Sciatic nerve (tissue), 2 donors: ENCODE measurements around the gene STAM2. TPM values are rescaled to one million over a fixed set of nuclear protein-coding genes. Genes with fewer than 3 reads are reported as not detected.
"Not testable (repeated sequence)": the region's sequence is repeated elsewhere in the genome, so short reads cannot be mapped to it uniquely, and the experiment has no call there.

Source experiments
- ATAC-seq: fragments of 200-7000 bp; cut with Tn5 transposase; one replicate; pipeline ENCODE4 v1.9.1; 2020; ENCODE audit warnings: mild to moderate bottlenecking, moderate library complexity
- DNase-seq: peaks from one replicate; pipeline ENCODE4 v3.0.0-alpha.2; 2020; ENCODE audit warnings: low spot score
- intact Hi-C: fragments of 100-400 bp; cut with DNase I; formaldehyde crosslinking; loops from one replicate; pipeline ENCODE4 v1.14.2; 2022
- total RNA-seq: library from RNA; stranded (reverse); fragmentation: NEBNext Ultra II Directional; extraction: Animal tissue kit (Norgen Biotek cat#: 25700); gene quantifications from one replicate; pipeline ENCODE4 v1.2.1, GENCODE V29; 2021
- donor health status: DM: no; HTN: no; CAD: no.
- donor health status: DM: no; HTN: no; CAD: no.

The STAM2 gene
- total RNA-seq, 1 donor from 2014 or later: 42.1 TPM

DNA sequence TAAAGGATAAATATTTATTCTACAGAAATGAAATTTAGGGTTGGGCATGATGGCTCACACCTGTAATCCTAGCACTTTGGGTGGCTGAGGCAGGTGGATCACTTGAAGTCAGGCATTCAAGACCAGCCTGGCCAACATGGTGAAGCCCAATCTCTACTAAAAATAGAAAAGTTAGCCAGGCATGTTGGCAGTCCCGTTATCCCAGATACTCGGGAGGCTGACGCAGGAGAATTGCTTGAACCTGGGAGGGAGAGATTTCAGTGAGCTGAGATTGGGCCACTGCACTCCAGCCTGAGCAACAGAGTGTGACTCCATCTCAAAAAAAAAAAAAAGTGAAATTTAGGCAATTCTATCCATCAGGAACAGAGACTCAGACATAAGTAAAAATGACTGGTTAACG lies 84.8 kb downstream of the STAM2 start:
- intact Hi-C loops, DNase-seq, ATAC-seq: not testable (repeated sequence)

- intact Hi-C loops: no loop called here
- DNase-seq (no peak), ATAC-seq (peak; percentile 62)
Observed at GRCh38 chr2:152089238-152089637, 86.3 kb downstream of the STAM2 start.

- ATAC-seq: no peak
Observed at GRCh38 chr2:152088006-152088405, 87.6 kb downstream of the STAM2 start.

GRCh38 chr2:152086231-152086630 lies 89.3 kb downstream of the STAM2 start:
- intact Hi-C loops: no loop called here
- DNase-seq (no peak), ATAC-seq (no peak)

More at GRCh38 chr2:152088006-152088405, 87.6 kb downstream of the STAM2 start:
- intact Hi-C loops: no loop called here
- no peak for DNase-seq

DNA sequence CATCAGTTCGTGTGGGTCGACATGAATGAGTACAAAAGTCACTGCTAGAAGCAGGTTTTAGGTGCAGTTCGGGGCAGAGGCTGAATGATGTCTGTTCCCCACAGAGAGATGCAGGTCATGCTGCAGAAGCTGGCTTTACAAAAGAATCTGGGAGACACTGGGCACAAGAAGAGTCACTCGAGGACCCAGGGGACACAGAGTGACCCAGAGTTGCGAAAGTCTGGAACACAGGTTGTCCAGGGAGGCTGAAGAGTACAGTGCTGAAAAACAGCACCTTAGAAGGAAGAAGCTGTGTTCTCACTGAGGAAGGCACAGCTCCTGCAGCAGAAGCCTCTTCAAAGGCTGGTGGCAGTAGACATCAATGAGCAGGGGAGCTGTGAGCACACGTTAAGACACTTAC lies 91.5 kb downstream of the STAM2 start:
- ATAC-seq (no peak), DNase-seq (no peak)
- intact Hi-C loops: no loop called here

GRCh38 chr2:152083202-152083875 lies 92.2 kb downstream of the STAM2 start:
- intact Hi-C loops: no loop called here
- peak; percentile 13 for ATAC-seq
- DNase-seq: no peak

DNA sequence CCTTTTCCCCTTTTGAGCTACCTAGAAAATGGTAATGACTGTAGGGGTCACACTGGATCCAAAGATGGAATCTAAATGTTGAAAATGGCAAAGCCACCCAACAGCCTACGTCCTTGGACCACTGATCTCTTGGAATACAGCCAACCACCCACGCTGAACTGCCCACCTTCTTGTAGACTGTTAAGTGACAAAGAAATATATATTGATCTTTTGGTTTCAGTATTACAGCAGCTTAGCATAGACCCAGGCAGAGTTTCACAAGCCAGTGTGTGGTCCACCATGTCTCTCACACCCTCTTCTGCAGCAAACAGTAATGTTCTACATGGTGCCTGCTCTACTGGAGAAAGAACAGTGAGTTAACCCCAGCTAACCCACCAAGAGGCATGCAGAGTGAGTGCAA lies 96.9 kb downstream of the STAM2 start:
- no peak for DNase-seq
- ATAC-seq: no peak
- intact Hi-C loops: no loop called here

DNA sequence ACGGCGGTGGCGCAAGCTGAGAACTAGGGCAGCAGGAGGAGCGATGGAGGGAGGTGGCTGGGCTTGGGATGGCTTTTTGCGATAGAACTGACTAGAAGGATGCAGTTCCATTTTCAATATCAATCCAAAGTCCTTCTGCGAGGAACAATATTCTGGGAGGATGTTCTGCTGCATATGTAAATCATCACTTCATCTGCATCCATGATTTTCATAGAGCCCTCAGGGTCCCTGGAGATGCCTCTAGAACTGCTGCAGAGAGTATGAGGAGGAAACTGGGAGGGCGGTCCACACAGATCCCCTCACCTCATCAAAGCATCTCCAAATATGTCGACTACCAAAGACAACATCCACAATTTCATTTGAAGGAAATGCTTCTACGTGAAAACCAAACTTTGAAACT lies 97.5 kb downstream of the STAM2 start:
- ATAC-seq (no peak), DNase-seq (no peak)
- intact Hi-C loops: no loop called here

GRCh38 chr2:152075461-152076050 lies 100.0 kb downstream of the STAM2 start:
- peak; percentile 17 for ATAC-seq
- intact Hi-C loops: no loop called here
- DNase-seq: no peak

- DNase-seq (no peak), ATAC-seq (no peak)
- intact Hi-C loops: no loop called here
Observed at GRCh38 chr2:152072011-152072410, 103.6 kb downstream of the STAM2 start.

DNA sequence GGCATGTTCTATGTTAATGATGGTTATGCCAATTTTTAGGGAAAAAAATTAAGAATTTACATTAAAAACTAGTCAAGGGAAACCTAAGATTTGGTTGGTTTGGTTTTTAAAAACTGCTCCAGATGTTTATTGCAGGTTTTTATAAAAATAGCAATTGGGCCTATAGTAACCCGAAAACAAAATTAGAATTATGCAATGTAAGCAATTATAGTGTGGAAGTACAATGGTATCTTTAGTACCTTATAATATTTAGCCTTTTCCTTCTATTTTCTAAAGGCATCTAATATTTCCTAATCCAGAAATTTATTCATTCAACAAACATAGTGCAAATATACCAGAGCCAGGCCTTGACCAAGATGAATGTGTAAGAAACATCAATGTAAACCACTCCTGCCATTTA lies 104.0 kb downstream of the STAM2 start:
- intact Hi-C loops: no loop called here
- DNase-seq (no peak), ATAC-seq (no peak)

DNA sequence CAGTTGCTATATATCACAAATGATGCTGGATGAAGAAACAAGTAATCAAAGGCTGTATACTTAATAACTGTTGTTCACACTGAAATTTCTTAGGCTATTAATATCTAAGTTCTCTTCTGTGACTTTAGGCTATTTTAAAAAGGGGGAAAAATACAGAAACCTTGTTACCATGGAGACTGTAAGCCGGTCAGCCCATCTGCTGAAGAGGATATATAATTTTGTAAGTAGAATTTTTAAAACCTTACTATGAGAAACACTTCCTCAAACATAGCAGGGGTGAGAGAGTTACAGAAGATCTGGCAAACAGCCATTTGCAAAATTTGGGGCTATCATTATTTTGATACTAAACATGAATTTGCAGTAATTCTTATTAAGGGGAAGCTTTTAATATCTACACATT lies 104.5 kb downstream of the STAM2 start:
- intact Hi-C loops: no loop called here
- DNase-seq (no peak), ATAC-seq (no peak)

DNA sequence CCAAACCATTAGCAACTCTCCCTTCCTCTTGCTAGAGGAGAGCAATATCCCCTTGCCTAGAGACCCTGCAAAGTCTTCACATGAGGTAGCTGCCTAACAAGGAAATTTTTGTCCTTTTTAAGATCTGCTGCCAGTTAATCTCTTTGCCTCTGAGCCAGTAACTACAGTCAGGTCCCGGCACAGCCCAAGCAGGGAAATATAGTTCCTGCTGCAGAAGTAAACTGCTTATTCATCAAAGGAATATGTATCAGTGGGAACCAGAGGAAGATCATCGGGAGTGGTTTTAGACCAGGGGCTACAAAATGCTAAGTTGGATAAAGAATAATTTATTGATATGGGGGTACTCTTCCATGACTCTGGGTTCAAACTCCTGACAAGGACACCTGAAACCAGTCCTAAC lies 107.3 kb downstream of the STAM2 start:
- ATAC-seq (no peak), DNase-seq (no peak)
- intact Hi-C loops: no loop called here

- ATAC-seq: no peak
- intact Hi-C loops: no loop called here
- DNase-seq: no peak
Observed at GRCh38 chr2:152067823-152068222, 107.7 kb downstream of the STAM2 start.

Other genes with a start within 250 kb of the STAM2 start
- 11.4 TPM for gene CACNB4, start 76.7 kb downstream of the STAM2 start, total RNA-seq
- 129 TPM for gene FMNL2, start 159.4 kb upstream of the STAM2 start, total RNA-seq